Measurements from ENCODE around the gene SYNGR1.

Gene SYNGR1

DNA sequence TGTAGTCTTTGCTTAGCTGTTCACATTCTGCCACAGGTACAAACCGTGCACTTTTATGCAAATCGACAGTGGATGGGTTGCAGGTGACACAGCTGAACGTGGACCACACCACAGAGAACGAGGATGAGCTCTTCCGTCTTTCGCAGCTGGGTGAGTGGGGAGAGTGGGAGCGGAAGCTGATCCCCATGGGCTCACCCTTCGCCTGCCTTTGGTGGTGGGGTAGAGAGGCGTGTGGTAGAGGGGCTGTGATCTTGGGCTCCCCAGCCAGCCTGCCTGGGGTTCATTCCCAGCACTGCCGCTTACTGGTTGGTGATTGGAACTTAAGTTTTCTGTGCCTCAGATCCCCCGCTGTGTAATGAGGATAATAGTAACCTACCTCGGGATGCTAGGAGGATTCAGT lies 68.9 kb downstream of the SYNGR1 start:
- Histone ChIP-seq H3K4me3 (ENCODE audit: low read depth, low read length) (no peak overlapping the region), H3K9ac (ENCODE audit: low read length) (no peak overlapping the region), H4K8ac (ENCODE audit: low read depth, low read length) (no peak overlapping the region), H2AK5ac (ENCODE audit: low read length) (no peak overlapping the region), H2BK120ac (ENCODE audit: insufficient read depth, low read length, poor library complexity) (no peak overlapping the region), H3K36me3 (ENCODE audit: control insufficient read depth in 1 of 2, insufficient read depth in 2 of 2, low read length in 2 of 2) (peaks cover 51 to 67% of the 10 kb centered on the region in 2 experiments), H2AFZ (ENCODE audit: insufficient read depth, low read length, poor library complexity) (no peak overlapping the region), H3K27ac (ENCODE audit: low read depth, low read length) (no peak overlapping the region), H3K79me2 (ENCODE audit: control insufficient read depth, insufficient read depth, low read length, poor library complexity) (no peaks in the 10 kb centered on the region), H3K4ac (ENCODE audit: low read depth, low read length) (no peak overlapping the region), H3K79me1 (ENCODE audit: low read length) (no peaks in the 10 kb centered on the region), H2BK5ac (ENCODE audit: low read depth, low read length, poor library complexity) (no peak overlapping the region), H3K23ac (ENCODE audit: low read length) (no peak overlapping the region), H2BK12ac (ENCODE audit: low read length) (no peak overlapping the region), H3K27me3 (ENCODE audit: insufficient read depth, low read length) (no peaks in the 10 kb centered on the region), H4K91ac (ENCODE audit: low read depth, low read length) (no peak overlapping the region), H3K4me2 (ENCODE audit: low read length) (no peak overlapping the region), H3K18ac (ENCODE audit: low read length) (no peak overlapping the region), H4K12ac (ENCODE audit: low read depth, low read length) (no peak overlapping the region), H3K9me3 (ENCODE audit: insufficient read depth, low read depth, low read length) (no peaks in the 10 kb centered on the region), H3K14ac (ENCODE audit: low read length) (no peak overlapping the region), H3K4me1 (ENCODE audit: control insufficient read depth in 1 of 2, insufficient read depth in 2 of 2, low read length in 2 of 2) (no peaks in the 10 kb centered on the region)
- no peak for DNase-seq
- WGBS (ENCODE audit: extremely low coverage, insufficient coverage, insufficient read length): no CpG with 5 or more reads among the region's 12 CpGs

DNA sequence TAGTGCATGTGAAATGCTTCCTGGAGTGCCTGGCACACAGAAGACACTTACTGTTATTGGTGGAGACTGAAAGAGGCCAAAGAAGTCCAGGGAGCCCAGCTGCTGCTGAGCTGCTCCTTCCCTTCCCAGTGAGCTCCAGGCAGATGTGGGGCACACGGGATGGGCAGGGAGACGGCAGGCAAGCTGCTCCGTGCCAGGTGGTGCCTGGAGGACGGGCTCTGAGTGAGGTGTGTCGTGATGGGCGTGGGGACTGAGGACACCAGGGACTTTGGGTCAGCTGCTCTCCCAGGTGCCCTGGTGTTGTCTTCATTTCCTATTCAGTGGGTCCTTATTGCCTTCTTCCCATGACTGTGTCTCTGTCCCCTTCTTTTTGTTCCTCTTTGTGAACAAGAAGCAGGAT lies 69.3 kb downstream of the SYNGR1 start:
- H3K18ac ChIP-seq (ENCODE audit: low read length): no peak overlapping the region
- H2BK5ac ChIP-seq (ENCODE audit: low read depth, low read length, poor library complexity): no peak overlapping the region
- H3K27me3 ChIP-seq (ENCODE audit: insufficient read depth, low read length): no peaks in the 10 kb centered on the region
- H3K9ac ChIP-seq (ENCODE audit: low read length): no peak overlapping the region
- DNase-seq: no peak
- H4K91ac ChIP-seq (ENCODE audit: low read depth, low read length): no peak overlapping the region
- H3K9me3 ChIP-seq (ENCODE audit: insufficient read depth, low read depth, low read length): no peaks in the 10 kb centered on the region
- H4K12ac ChIP-seq (ENCODE audit: low read depth, low read length): no peak overlapping the region
- no peak overlapping the region for H2AFZ ChIP-seq (ENCODE audit: insufficient read depth, low read length, poor library complexity)
- no peak overlapping the region for H4K8ac ChIP-seq (ENCODE audit: low read depth, low read length)
- peaks cover 51 to 67% of the 10 kb centered on the region in 2 experiments for H3K36me3 ChIP-seq (ENCODE audit: control insufficient read depth in 1 of 2, insufficient read depth in 2 of 2, low read length in 2 of 2)
- H3K79me2 ChIP-seq (ENCODE audit: control insufficient read depth, insufficient read depth, low read length, poor library complexity): no peaks in the 10 kb centered on the region
- H3K79me1 ChIP-seq (ENCODE audit: low read length): no peaks in the 10 kb centered on the region
- no peak overlapping the region for H3K23ac ChIP-seq (ENCODE audit: low read length)
- no peaks in the 10 kb centered on the region for H3K4me1 ChIP-seq (ENCODE audit: control insufficient read depth in 1 of 2, insufficient read depth in 2 of 2, low read length in 2 of 2)
- H3K4me3 ChIP-seq (ENCODE audit: low read depth, low read length): no peak overlapping the region
- H3K4ac ChIP-seq (ENCODE audit: low read depth, low read length): no peak overlapping the region
- H2BK120ac ChIP-seq (ENCODE audit: insufficient read depth, low read length, poor library complexity): no peak overlapping the region
- H2BK12ac ChIP-seq (ENCODE audit: low read length): no peak overlapping the region
- H2AK5ac ChIP-seq (ENCODE audit: low read length): no peak overlapping the region
- no peak overlapping the region for H3K14ac ChIP-seq (ENCODE audit: low read length)
- no peak overlapping the region for H3K4me2 ChIP-seq (ENCODE audit: low read length)
- no CpG with 5 or more reads among the region's 6 CpGs for WGBS (ENCODE audit: extremely low coverage, insufficient coverage, insufficient read length)
- H3K27ac ChIP-seq (ENCODE audit: low read depth, low read length): no peak overlapping the region

DNA sequence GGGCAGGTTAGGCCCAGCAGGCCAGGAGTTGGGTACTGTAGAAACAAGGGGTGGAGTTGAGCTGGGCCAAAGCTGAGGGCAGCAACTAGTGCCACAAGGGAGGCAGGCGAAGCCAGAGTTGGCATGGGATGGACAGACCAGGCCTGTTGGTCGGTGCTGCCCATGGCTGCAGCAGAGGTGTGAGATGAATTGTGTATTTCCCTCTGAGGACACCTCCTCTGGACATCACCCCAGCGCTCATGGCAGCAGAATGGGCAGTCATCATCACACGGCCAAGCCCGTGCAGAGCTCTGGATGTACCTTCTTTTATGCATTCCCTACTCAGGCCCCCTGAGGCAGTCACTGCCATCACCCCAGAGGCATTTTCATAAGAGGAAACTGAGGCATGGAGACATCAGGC lies 70.1 kb downstream of the SYNGR1 start:
- Histone ChIP-seq H3K23ac (ENCODE audit: low read length) (no peak overlapping the region), H3K4ac (ENCODE audit: low read depth, low read length) (no peak overlapping the region), H3K4me1 (ENCODE audit: control insufficient read depth in 1 of 2, insufficient read depth in 2 of 2, low read length in 2 of 2) (no peaks in the 10 kb centered on the region), H3K79me1 (ENCODE audit: low read length) (no peaks in the 10 kb centered on the region), H4K91ac (ENCODE audit: low read depth, low read length) (no peak overlapping the region), H3K9ac (ENCODE audit: low read length) (peak overlapping the region; percentile 31), H2BK5ac (ENCODE audit: low read depth, low read length, poor library complexity) (no peak overlapping the region), H3K4me2 (ENCODE audit: low read length) (no peak overlapping the region), H4K12ac (ENCODE audit: low read depth, low read length) (no peak overlapping the region), H3K36me3 (ENCODE audit: control insufficient read depth in 1 of 2, insufficient read depth in 2 of 2, low read length in 2 of 2) (peaks cover 52 to 66% of the 10 kb centered on the region in 2 experiments), H3K4me3 (ENCODE audit: low read depth, low read length) (no peak overlapping the region), H2AFZ (ENCODE audit: insufficient read depth, low read length, poor library complexity) (no peak overlapping the region), H3K27ac (ENCODE audit: low read depth, low read length) (no peak overlapping the region), H2BK120ac (ENCODE audit: insufficient read depth, low read length, poor library complexity) (no peak overlapping the region), H3K14ac (ENCODE audit: low read length) (no peak overlapping the region), H3K9me3 (ENCODE audit: insufficient read depth, low read depth, low read length) (no peaks in the 10 kb centered on the region), H3K18ac (ENCODE audit: low read length) (no peak overlapping the region), H2AK5ac (ENCODE audit: low read length) (no peak overlapping the region), H4K8ac (ENCODE audit: low read depth, low read length) (no peak overlapping the region), H3K79me2 (ENCODE audit: control insufficient read depth, insufficient read depth, low read length, poor library complexity) (no peaks in the 10 kb centered on the region), H3K27me3 (ENCODE audit: insufficient read depth, low read length) (no peaks in the 10 kb centered on the region), H2BK12ac (ENCODE audit: low read length) (no peak overlapping the region)
- DNase-seq: no peak
- no CpG with 5 or more reads among the region's 5 CpGs for WGBS (ENCODE audit: extremely low coverage, insufficient coverage, insufficient read length)

DNA sequence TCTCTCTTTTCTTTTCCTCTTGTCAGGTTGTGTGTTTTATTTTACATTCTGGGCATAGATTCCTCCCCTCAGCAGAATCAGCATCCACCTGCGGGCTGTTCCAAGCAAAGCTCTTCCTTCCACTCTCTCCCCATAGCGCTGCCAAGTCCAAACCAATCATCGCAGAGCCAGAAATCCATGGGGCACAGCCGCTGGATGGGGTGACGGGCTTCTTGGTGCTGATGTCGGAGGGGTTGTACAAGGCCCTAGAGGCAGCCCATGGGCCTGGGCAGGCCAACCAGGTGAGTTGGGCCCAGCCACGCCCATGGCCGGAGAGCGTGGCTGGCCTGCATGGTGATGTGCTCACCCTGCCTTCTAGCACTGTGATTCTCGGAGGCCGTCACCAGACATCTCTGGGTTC lies 71.9 kb downstream of the SYNGR1 start:
- H3K23ac ChIP-seq (ENCODE audit: low read length): no peak overlapping the region
- no peaks in the 10 kb centered on the region for H3K27me3 ChIP-seq (ENCODE audit: insufficient read depth, low read length)
- no peak overlapping the region for H2BK5ac ChIP-seq (ENCODE audit: low read depth, low read length, poor library complexity)
- no peak overlapping the region for H2BK120ac ChIP-seq (ENCODE audit: insufficient read depth, low read length, poor library complexity)
- H3K9me3 ChIP-seq (ENCODE audit: insufficient read depth, low read depth, low read length): no peaks in the 10 kb centered on the region
- no peak overlapping the region for H2BK12ac ChIP-seq (ENCODE audit: low read length)
- H2AFZ ChIP-seq (ENCODE audit: insufficient read depth, low read length, poor library complexity): no peak overlapping the region
- no peak overlapping the region for H3K14ac ChIP-seq (ENCODE audit: low read length)
- no peak overlapping the region for H3K4me2 ChIP-seq (ENCODE audit: low read length)
- no peak overlapping the region for H3K18ac ChIP-seq (ENCODE audit: low read length)
- peak overlapping the region; percentile 25 for H3K4me3 ChIP-seq (ENCODE audit: low read depth, low read length)
- H3K27ac ChIP-seq (ENCODE audit: low read depth, low read length): no peak overlapping the region
- H4K12ac ChIP-seq (ENCODE audit: low read depth, low read length): no peak overlapping the region
- H4K8ac ChIP-seq (ENCODE audit: low read depth, low read length): no peak overlapping the region
- no peak overlapping the region for H3K9ac ChIP-seq (ENCODE audit: low read length)
- peaks cover 41 to 53% of the 10 kb centered on the region in 2 experiments for H3K36me3 ChIP-seq (ENCODE audit: control insufficient read depth in 1 of 2, insufficient read depth in 2 of 2, low read length in 2 of 2)
- no peak for DNase-seq
- no peak overlapping the region for H4K91ac ChIP-seq (ENCODE audit: low read depth, low read length)
- no peak overlapping the region for H3K4ac ChIP-seq (ENCODE audit: low read depth, low read length)
- H3K79me2 ChIP-seq (ENCODE audit: control insufficient read depth, insufficient read depth, low read length, poor library complexity): no peaks in the 10 kb centered on the region
- no CpG with 5 or more reads among the region's 11 CpGs for WGBS (ENCODE audit: extremely low coverage, insufficient coverage, insufficient read length)
- H3K4me1 ChIP-seq (ENCODE audit: control insufficient read depth in 1 of 2, insufficient read depth in 2 of 2, low read length in 2 of 2): no peaks in the 10 kb centered on the region
- H3K79me1 ChIP-seq (ENCODE audit: low read length): no peaks in the 10 kb centered on the region
- H2AK5ac ChIP-seq (ENCODE audit: low read length): no peak overlapping the region

Data from trophoblast cell (in vitro differentiated cells and primary cell).